GM19372 (cell line): ENCODE measurements around the gene PCGF1.
"Not testable (repeated sequence)": the region's sequence is repeated elsewhere in the genome, so short reads cannot be mapped to it uniquely, and the experiment has no call there.

ENCODE experiments used
- ATAC-seq: cut with Tn5 transposase; IDR thresholded peaks from one replicate; pipeline ENCODE4 v1.9.1; 2021; ENCODE audit warnings: mild to moderate bottlenecking, low read depth, moderate library complexity; ENCODE audit not compliant: unreplicated experiment

Gene PCGF1

GRCh38 chr2:74481961-74482800, 25.3 kb downstream of the PCGF1 start:
- ATAC-seq, result peak; percentile 50

GRCh38 chr2:74481431-74481830, 26.1 kb downstream of the PCGF1 start:
- no peak for ATAC-seq

GRCh38 chr2:74474899-74475298, 32.6 kb downstream of the PCGF1 start:
- no peak for ATAC-seq

GRCh38 chr2:74474481-74474880, 33.0 kb downstream of the PCGF1 start:
- ATAC-seq, result no peak

- no peak for ATAC-seq
These were observed 34.6 kb downstream of the PCGF1 start for GRCh38 chr2:74472945-74473258.

- peak; percentile 87 for ATAC-seq
These were observed 35.2 kb downstream of the PCGF1 start, which contains the start of gene MRPL53 for GRCh38 chr2:74472086-74472944. Gene MRPL53 (minus strand): TSS chr2:74472680. CDS start chr2:74472660, 20 bp downstream.

GRCh38 chr2:74471332-74472065, 36.0 kb downstream of the PCGF1 start:
- no peak for ATAC-seq

GRCh38 chr2:74470742-74471141, 36.8 kb downstream of the PCGF1 start:
- ATAC-seq, result not testable (repeated sequence)

- no peak for ATAC-seq
These were observed 43.1 kb downstream of the PCGF1 start for GRCh38 chr2:74464406-74464805.

- no peak for ATAC-seq
These were observed 44.7 kb downstream of the PCGF1 start for GRCh38 chr2:74462786-74463105.

GRCh38 chr2:74462054-74462785, 45.3 kb downstream of the PCGF1 start:
- no peak for ATAC-seq

- no peak for ATAC-seq
These were observed 46.1 kb downstream of the PCGF1 start for GRCh38 chr2:74461187-74462053.

- ATAC-seq, result not testable (repeated sequence)
These were observed 47.3 kb downstream of the PCGF1 start for GRCh38 chr2:74460187-74460586.

- not testable (repeated sequence) for ATAC-seq
These were observed 47.9 kb downstream of the PCGF1 start for GRCh38 chr2:74459503-74460118.

- ATAC-seq, result no peak
These were observed 48.5 kb downstream of the PCGF1 start for GRCh38 chr2:74458938-74459363.

GRCh38 chr2:74458132-74458937, 49.2 kb downstream of the PCGF1 start, which contains the start of gene WBP1:
Gene WBP1 (plus strand): TSS chr2:74458438. CDS start chr2:74458603, 165 bp downstream.
- ATAC-seq, result peak; percentile 76

- ATAC-seq, result peak; percentile 34
These were observed 49.9 kb downstream of the PCGF1 start for GRCh38 chr2:74457549-74458131.

- ATAC-seq, result no peak
These were observed 50.4 kb downstream of the PCGF1 start for GRCh38 chr2:74457129-74457548.
